ENCODE measurements around the gene MMP24. TPM values are rescaled to one million over a fixed set of nuclear protein-coding genes. Genes with fewer than 3 reads are reported as not detected.
A peak's percentile ranks its signal among the peaks of the same experiment; 100 is the strongest.
"Not testable (repeated sequence)": the region's sequence is repeated elsewhere in the genome, so short reads cannot be mapped to it uniquely, and the experiment has no call there.

Gene MMP24
- polyA plus RNA-seq, 1 of the 3 experiments (the other 2 are of a cell fraction), result 18.1 TPM

DNA sequence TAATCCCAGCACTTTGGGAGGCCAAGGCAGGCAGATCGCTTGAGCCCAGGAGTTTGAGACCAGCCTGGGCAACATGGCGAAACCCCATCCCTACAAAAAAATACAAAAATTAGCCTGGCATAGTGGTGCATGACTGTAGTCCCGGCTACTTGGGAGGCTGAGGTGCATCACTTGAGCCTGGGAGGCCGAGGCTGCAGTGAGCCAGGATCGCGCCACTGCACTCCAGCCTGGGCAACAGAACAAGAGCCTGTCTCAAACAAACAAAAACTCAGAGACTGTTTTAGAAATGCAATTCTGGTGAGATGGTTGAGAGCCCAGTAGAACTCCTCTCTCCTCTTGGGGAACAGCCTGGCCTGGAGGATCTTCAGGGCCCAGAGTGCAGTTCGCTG, 89.1 kb downstream of the MMP24 start:
- 97% methylated on average over 6 of the region's 7 CpGs for WGBS (ENCODE audit: low lambda C conversion rate)
- H3K9ac ChIP-seq; H3K4me3 ChIP-seq (ENCODE audit: low read depth in 2 of 2, low read length in 1 of 2); H3K27ac ChIP-seq (ENCODE audit: low read depth in 2 of 2, low read length in 1 of 2); POLR2A ChIA-PET; H3K9me3 ChIP-seq; H3K36me3 ChIP-seq (replicated peaks in 1 of 2; ENCODE audit: control insufficient read depth in 1 of 2, insufficient read depth in 2 of 2, low read length in 1 of 2); H3K4me2 ChIP-seq; DNase-seq; H2AFZ ChIP-seq (ENCODE audit: low read depth); H4K20me1 ChIP-seq (ENCODE audit: insufficient read depth); H3K9me2 ChIP-seq; H3K27me3 ChIP-seq (ENCODE audit: insufficient read depth); H3K79me2 ChIP-seq (ENCODE audit: insufficient read depth): not testable (repeated sequence)
- CTCF ChIA-PET, result interaction anchor here (1.2 kb wide), 1 partner anchor 132 kb away, joined by 5 read pairs; no protein-coding TSS in a partner anchor
- Histone ChIP-seq H3F3A (replicated peaks; ENCODE audit: insufficient read depth) (peaks cover 46% of the 10 kb centered on the region), H3K4me1 (ENCODE audit: control insufficient read depth in 1 of 2, insufficient read depth in 2 of 2, low read depth in 1 of 2, low read length in 1 of 2) (peaks cover 10 to 45% of the 10 kb centered on the region in 2 experiments)

GRCh38 chr20:35316086-35316485, 89.6 kb downstream of the MMP24 start:
- 100% methylated on average over 2 of the region's 2 CpGs for WGBS (ENCODE audit: low lambda C conversion rate)
- Histone ChIP-seq H3K27me3 (ENCODE audit: insufficient read depth) (no peaks in the 10 kb centered on the region), H3K36me3 (replicated peaks in 1 of 2; ENCODE audit: control insufficient read depth in 1 of 2, insufficient read depth in 2 of 2, low read length in 1 of 2) (no peaks in the 10 kb centered on the region), H3F3A (replicated peaks; ENCODE audit: insufficient read depth) (peaks cover 46% of the 10 kb centered on the region), H2AFZ (ENCODE audit: low read depth) (no peak overlapping the region), H3K79me2 (ENCODE audit: insufficient read depth) (no peaks in the 10 kb centered on the region), H3K27ac (ENCODE audit: low read depth in 2 of 2, low read length in 1 of 2) (no peak overlapping the region), H3K9me2 (no peaks in the 10 kb centered on the region), H3K4me2 (no peak overlapping the region), H3K9ac (no peak overlapping the region), H3K9me3 (no peaks in the 10 kb centered on the region), H4K20me1 (ENCODE audit: insufficient read depth) (no peaks in the 10 kb centered on the region), H3K4me3 (ENCODE audit: low read depth in 2 of 2, low read length in 1 of 2) (no peak overlapping the region), H3K4me1 (ENCODE audit: control insufficient read depth in 1 of 2, insufficient read depth in 2 of 2, low read depth in 1 of 2, low read length in 1 of 2) (peaks cover 10 to 50% of the 10 kb centered on the region in 2 experiments)
- POLR2A ChIA-PET, result no interaction called here
- DNase-seq, result no peak
- CTCF ChIA-PET, result no interaction called here
- TF ChIP-seq, protein P1, sequence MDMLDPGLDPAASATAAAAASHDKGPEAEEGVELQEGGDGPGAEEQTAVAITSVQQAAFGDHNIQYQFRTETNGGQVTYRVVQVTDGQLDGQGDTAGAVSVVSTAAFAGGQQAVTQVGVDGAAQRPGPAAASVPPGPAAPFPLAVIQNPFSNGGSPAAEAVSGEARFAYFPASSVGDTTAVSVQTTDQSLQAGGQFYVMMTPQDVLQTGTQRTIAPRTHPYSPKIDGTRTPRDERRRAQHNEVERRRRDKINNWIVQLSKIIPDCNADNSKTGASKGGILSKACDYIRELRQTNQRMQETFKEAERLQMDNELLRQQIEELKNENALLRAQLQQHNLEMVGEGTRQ (IDR thresholded peaks at IDR 0.05; ENCODE audit: borderline replicate concordance, low read depth, low read length), result no peak
- TF ChIP-seq MXI1 (IDR thresholded peaks at IDR 0.05; ENCODE audit: low read depth, low read length), result no peak

GRCh38 chr20:35317416-35318210, 91.1 kb downstream of the MMP24 start:
- CTCF ChIA-PET, result interaction anchor here (0.9 to 3.2 kb wide), 6 partner anchors 12 to 122 kb away, joined by 3 to 32 read pairs (median 3); no protein-coding TSS in a partner anchor
- peak overlapping the region; percentile 15; the same call in 1 of the 2 replicates for H3K9ac ChIP-seq

More at GRCh38 chr20:35317416-35318210, 91.1 kb downstream of the MMP24 start:
- TF ChIP-seq, protein P2, sequence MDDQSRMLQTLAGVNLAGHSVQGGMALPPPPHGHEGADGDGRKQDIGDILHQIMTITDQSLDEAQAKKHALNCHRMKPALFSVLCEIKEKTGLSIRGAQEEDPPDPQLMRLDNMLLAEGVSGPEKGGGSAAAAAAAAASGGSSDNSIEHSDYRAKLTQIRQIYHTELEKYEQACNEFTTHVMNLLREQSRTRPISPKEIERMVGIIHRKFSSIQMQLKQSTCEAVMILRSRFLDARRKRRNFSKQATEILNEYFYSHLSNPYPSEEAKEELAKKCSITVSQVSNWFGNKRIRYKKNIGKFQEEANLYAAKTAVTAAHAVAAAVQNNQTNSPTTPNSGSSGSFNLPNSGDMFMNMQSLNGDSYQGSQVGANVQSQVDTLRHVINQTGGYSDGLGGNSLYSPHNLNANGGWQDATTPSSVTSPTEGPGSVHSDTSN (IDR thresholded peaks at IDR 0.05), result no peak
- TF ChIP-seq SMC3 (IDR thresholded peaks at IDR 0.05; ENCODE audit: low read depth, low read length) (no peak), RFX5 (IDR thresholded peaks at IDR 0.05; ENCODE audit: low read length) (no peak), POLR2AphosphoS5 (IDR thresholded peaks at IDR 0.05; ENCODE audit: low read depth, low read length) (no peak), ELF1 (IDR thresholded peaks at IDR 0.05) (no peak), EP300 (IDR thresholded peaks at IDR 0.05; ENCODE audit: borderline replicate concordance in 1 of 2, low read depth in 1 of 2, low read length in 1 of 2) (no peak), EZH2phosphoT487 (IDR thresholded peaks at IDR 0.05; ENCODE audit: borderline replicate concordance, low read depth) (no peak)
- H3K9me2 ChIP-seq, result no peaks in the 10 kb centered on the region
- no peaks in the 10 kb centered on the region for H3K79me2 ChIP-seq (ENCODE audit: insufficient read depth)
- 0 out of 2 replicates have a peak overlapping the region, but pooled peaks have one; percentile 0 for H3K4me2 ChIP-seq
- peaks cover 10 to 38% of the 10 kb centered on the region in 2 experiments for H3K4me1 ChIP-seq (ENCODE audit: control insufficient read depth in 1 of 2, insufficient read depth in 2 of 2, low read depth in 1 of 2, low read length in 1 of 2)
- no peaks in the 10 kb centered on the region for H3K36me3 ChIP-seq (replicated peaks in 1 of 2; ENCODE audit: control insufficient read depth in 1 of 2, insufficient read depth in 2 of 2, low read length in 1 of 2)
- H3K27ac ChIP-seq (ENCODE audit: low read depth in 2 of 2, low read length in 1 of 2), result peak overlapping the region; percentile 50 to 92
- H3F3A ChIP-seq (replicated peaks; ENCODE audit: insufficient read depth), result peaks cover 34% of the 10 kb centered on the region
- no peak overlapping the region for H3K4me3 ChIP-seq (ENCODE audit: low read depth in 2 of 2, low read length in 1 of 2)
- no peaks in the 10 kb centered on the region for H3K27me3 ChIP-seq (ENCODE audit: insufficient read depth)
- WGBS (ENCODE audit: low lambda C conversion rate), result 84% methylated on average over 5 of the region's 5 CpGs
- POLR2A ChIA-PET, result no interaction called here
- no peak overlapping the region for H2AFZ ChIP-seq (ENCODE audit: low read depth)
- H4K20me1 ChIP-seq (ENCODE audit: insufficient read depth), result no peaks in the 10 kb centered on the region
- DNase-seq, result no peak
- H3K9me3 ChIP-seq, result no peaks in the 10 kb centered on the region

Data from SK-N-SH (cell line).